ENCODE measurements around the gene CHORDC1. TPM values are rescaled to one million over a fixed set of nuclear protein-coding genes. Genes with fewer than 3 reads are reported as not detected.

Gene CHORDC1
- total RNA-seq, 2 experiments from 2014 or later = 62.0 to 86.2 TPM

GRCh38 chr11:90246468-90246867 lies 23.6 kb upstream of the CHORDC1 start:
- Histone ChIP-seq H2AFZ (ENCODE audit: low read length) (no peak overlapping the region), H3K27ac (ENCODE audit: low read depth, low read length, poor library complexity, severe bottlenecking) (no peak overlapping the region), H3K4me1 (ENCODE audit: insufficient read depth, low read length, poor library complexity, severe bottlenecking) (no peaks in the 10 kb centered on the region), H3K4me3 (ENCODE audit: low read depth, low read length, poor library complexity, severe bottlenecking) (no peak overlapping the region), H4K20me1 (ENCODE audit: insufficient read depth, low read length) (no peaks in the 10 kb centered on the region), H3K9me3 (ENCODE audit: low read length) (no peaks in the 10 kb centered on the region), H3K9me2 (ENCODE audit: insufficient read depth, low read length) (no peaks in the 10 kb centered on the region), H3K36me3 (ENCODE audit: insufficient read depth, low read length) (no peaks in the 10 kb centered on the region), H3K4me2 (ENCODE audit: low read length) (no peak overlapping the region), H3K79me2 (ENCODE audit: insufficient read depth, low read depth, low read length) (no peaks in the 10 kb centered on the region)
- ChIA-PET CTCF (ENCODE audit: unreplicated experiment) (no interaction called here), POLR2A (interaction anchor here (0.5 to 1.0 kb wide), 3 partner anchors 18 to 261 kb away, joined by 3 read pairs; no protein-coding TSS in a partner anchor)
- no TSS peak for BruUV-seq (replicated peaks)
- DNase-seq (ENCODE audit: low spot score) = no peak
- intact Hi-C loops (cut with micrococcal nuclease; ENCODE audit: unreplicated experiment) = no loop called here
- TF ChIP-seq CTCF (conservative IDR thresholded peaks at IDR 0.05; ENCODE audit: low read length) = no peak
- TF ChIP-seq EZH2phosphoT487 (IDR thresholded peaks at IDR 0.05; ENCODE audit: borderline replicate concordance, low read depth, low read length) = no peak

- H3K4me1 ChIP-seq (ENCODE audit: insufficient read depth, low read length, poor library complexity, severe bottlenecking) = no peaks in the 10 kb centered on the region
- no peak for TF ChIP-seq EZH2phosphoT487 (IDR thresholded peaks at IDR 0.05; ENCODE audit: borderline replicate concordance, low read depth, low read length)
- TF ChIP-seq CTCF (conservative IDR thresholded peaks at IDR 0.05; ENCODE audit: low read length) = no peak
- H3K27ac ChIP-seq (ENCODE audit: low read depth, low read length, poor library complexity, severe bottlenecking) = no peak overlapping the region
- no peak overlapping the region for H3K4me2 ChIP-seq (ENCODE audit: low read length)
- intact Hi-C loops (cut with micrococcal nuclease; ENCODE audit: unreplicated experiment) = no loop called here
- no peaks in the 10 kb centered on the region for H4K20me1 ChIP-seq (ENCODE audit: insufficient read depth, low read length)
- H3K9me3 ChIP-seq (ENCODE audit: low read length) = no peaks in the 10 kb centered on the region
- no peak for DNase-seq (ENCODE audit: low spot score)
- BruUV-seq (replicated peaks) = no TSS peak
- POLR2A ChIA-PET = interaction anchor here (1.7 kb wide), 1 partner anchor 11 kb away, joined by 3 read pairs; no protein-coding TSS in a partner anchor
- no peaks in the 10 kb centered on the region for H3K36me3 ChIP-seq (ENCODE audit: insufficient read depth, low read length)
- no peak overlapping the region for H2AFZ ChIP-seq (ENCODE audit: low read length)
- H3K9me2 ChIP-seq (ENCODE audit: insufficient read depth, low read length) = no peaks in the 10 kb centered on the region
- no peaks in the 10 kb centered on the region for H3K79me2 ChIP-seq (ENCODE audit: insufficient read depth, low read depth, low read length)
- H3K4me3 ChIP-seq (ENCODE audit: low read depth, low read length, poor library complexity, severe bottlenecking) = no peak overlapping the region
- CTCF ChIA-PET (ENCODE audit: unreplicated experiment) = no interaction called here
Observed at GRCh38 chr11:90243534-90243933, 20.7 kb upstream of the CHORDC1 start.

- no TSS peak for BruUV-seq (replicated peaks)
- intact Hi-C loops (cut with micrococcal nuclease; ENCODE audit: unreplicated experiment) = no loop called here
- DNase-seq (ENCODE audit: low spot score) = no peak
- no peaks in the 10 kb centered on the region for H3K36me3 ChIP-seq (ENCODE audit: insufficient read depth, low read length)
- ChIA-PET CTCF (ENCODE audit: unreplicated experiment) (no interaction called here), POLR2A (interaction anchor here (0.6 to 1.7 kb wide), 3 partner anchors 11 to 1155 kb away, joined by 3 read pairs; no protein-coding TSS in a partner anchor)
- no peak overlapping the region for H2AFZ ChIP-seq (ENCODE audit: low read length)
- no peaks in the 10 kb centered on the region for H3K79me2 ChIP-seq (ENCODE audit: insufficient read depth, low read depth, low read length)
- H3K4me2 ChIP-seq (ENCODE audit: low read length) = no peak overlapping the region
- no peaks in the 10 kb centered on the region for H3K9me3 ChIP-seq (ENCODE audit: low read length)
- TF ChIP-seq CTCF (conservative IDR thresholded peaks at IDR 0.05; ENCODE audit: low read length) = no peak
- TF ChIP-seq EZH2phosphoT487 (IDR thresholded peaks at IDR 0.05; ENCODE audit: borderline replicate concordance, low read depth, low read length) = no peak
- H4K20me1 ChIP-seq (ENCODE audit: insufficient read depth, low read length) = no peaks in the 10 kb centered on the region
- no peak overlapping the region for H3K4me3 ChIP-seq (ENCODE audit: low read depth, low read length, poor library complexity, severe bottlenecking)
- H3K9me2 ChIP-seq (ENCODE audit: insufficient read depth, low read length) = no peaks in the 10 kb centered on the region
- no peaks in the 10 kb centered on the region for H3K4me1 ChIP-seq (ENCODE audit: insufficient read depth, low read length, poor library complexity, severe bottlenecking)
- no peak overlapping the region for H3K27ac ChIP-seq (ENCODE audit: low read depth, low read length, poor library complexity, severe bottlenecking)
Observed at GRCh38 chr11:90242894-90243416, 20.1 kb upstream of the CHORDC1 start.

Data from OCI-LY7 (cell line).